ENCODE data around the gene SUMO4.
"Not testable (repeated sequence)": the region's sequence is repeated elsewhere in the genome, so short reads cannot be mapped to it uniquely, and the experiment has no call there.

The SUMO4 gene

GRCh38 chr6:149435919-149436586, 36.0 kb downstream of the SUMO4 start:
- DNase-seq: no peak

DNA sequence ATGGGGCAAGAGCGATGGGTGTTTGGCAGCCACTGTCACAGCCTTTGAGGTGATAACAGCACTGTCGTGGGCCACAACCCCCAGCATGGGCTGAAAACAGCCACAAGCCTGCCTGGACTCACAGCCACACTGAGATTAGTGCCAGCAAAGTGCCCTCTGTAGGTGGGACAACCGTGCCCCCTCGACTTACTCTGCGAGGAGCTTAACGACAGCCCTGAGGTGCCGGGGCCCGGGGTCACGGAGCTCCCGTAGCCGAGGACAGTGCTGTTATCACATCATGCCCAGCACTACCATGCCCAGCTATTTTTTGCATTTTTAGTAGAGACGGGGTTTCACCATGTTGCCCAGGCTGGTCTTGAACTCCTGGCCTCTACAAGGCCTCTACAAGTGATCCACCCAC, 36.6 kb downstream of the SUMO4 start:
- no peak for DNase-seq

- no peak for DNase-seq
Measured at GRCh38 chr6:149437212-149437611, 37.1 kb downstream of the SUMO4 start.

DNA sequence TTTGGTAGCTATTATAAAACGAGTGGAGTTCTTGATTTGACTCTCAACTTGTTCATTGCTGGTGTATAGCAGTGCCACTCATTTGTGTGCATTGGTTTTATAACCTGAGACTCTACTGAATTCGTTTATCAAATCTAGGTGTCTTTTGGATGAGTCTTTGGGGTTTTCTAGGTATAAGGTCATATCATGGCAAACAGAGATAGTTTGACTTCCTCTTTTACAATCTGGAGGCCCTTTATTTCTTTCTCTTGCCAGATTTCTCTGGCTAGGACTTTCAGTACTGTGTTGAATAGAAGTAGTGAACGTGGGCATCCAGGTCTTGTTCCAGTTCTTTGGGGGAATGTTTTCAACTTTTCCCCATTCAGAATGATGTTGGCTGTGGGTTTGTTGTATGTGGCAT, 38.8 kb downstream of the SUMO4 start:
- no peak for DNase-seq

GRCh38 chr6:149439626-149440025, 39.6 kb downstream of the SUMO4 start:
- DNase-seq: no peak

DNA sequence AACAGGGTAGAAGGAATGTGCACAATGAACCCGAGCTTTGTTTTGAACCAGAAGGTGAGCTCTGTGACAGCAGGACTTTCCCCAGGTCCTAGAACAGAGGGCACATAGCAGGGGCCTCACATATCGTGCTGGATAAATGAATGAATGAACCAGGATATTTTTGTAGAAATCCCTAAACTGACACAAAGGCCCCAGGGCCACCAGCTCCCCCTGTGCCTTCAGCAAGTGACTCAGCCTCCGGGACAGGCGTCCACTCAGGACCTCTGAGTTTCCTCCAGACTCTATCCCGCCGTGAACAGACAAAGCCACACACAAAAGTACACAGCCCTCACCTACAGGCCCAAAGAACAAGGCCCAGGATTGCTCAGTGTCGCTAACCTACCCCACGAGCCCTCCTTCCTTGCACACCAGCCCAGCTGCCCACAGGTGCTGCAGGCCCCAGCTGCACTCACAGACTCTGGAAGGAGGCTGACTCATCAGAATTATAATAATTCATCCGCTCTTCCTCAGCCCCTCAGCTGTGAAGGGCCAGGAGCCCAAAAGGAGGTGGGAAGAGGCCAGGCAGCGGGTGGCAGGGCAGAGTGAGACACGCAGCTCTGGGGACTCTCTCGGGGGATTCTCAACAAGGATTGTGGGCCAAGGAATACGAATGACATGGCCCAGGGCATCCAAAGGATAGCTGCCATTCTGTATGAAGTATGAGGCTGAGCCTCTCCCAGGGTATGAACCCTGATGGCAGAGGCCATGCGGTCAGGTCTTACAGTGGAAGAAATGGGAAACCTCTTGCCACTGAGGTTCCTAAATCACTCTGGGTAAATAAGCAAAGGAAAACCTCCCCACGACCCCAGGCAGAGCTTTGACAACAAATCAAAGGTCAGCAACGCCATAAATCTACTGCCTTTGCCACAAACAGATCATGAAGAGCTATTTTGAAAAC, 40.9 kb downstream of the SUMO4 start:
- DNase-seq: no peak

GRCh38 chr6:149441740-149442139, 41.7 kb downstream of the SUMO4 start:
- DNase-seq: no peak

DNA sequence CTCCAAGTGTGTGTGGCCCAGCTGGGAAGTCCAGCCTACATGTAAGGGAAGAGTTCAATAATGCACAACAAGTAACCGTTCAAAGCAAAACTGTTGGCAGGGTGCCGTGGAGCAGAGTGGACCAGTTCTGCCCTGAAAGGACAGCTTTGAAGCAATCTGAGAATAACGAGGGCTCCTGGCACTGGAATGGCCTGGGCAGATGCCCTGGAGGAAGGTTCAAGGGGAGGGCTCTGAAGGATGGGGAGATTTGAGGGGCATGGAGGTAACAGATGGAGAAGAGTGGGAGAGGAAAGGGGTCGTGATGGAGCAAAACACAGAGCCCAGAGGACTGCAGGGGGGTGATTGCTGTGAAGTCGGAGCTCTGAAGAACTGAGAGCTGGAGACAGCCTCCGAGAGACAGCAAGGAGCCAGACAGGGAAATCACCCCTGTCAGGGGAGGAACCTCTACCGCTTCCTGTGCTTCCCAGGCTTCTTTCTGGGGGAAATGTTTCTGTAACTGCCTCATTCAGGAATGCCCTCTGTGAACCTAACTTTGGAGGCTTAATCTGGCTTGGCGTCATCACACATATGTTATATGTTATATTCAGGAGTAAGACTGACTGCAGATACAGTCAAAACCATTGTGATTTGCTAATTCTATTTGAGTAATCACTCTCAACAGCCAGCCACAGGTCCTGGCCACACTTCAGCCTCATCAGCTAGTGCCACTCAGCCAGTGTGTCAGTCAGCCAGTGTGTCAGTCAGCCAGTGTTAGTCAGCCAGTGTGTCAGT, 43.5 kb downstream of the SUMO4 start:
- no peak for DNase-seq

- DNase-seq: not testable (repeated sequence)
Measured at GRCh38 chr6:149444360-149445094, 44.5 kb downstream of the SUMO4 start.

GRCh38 chr6:149445095-149445466, 45.0 kb downstream of the SUMO4 start:
- DNase-seq: no peak

DNA sequence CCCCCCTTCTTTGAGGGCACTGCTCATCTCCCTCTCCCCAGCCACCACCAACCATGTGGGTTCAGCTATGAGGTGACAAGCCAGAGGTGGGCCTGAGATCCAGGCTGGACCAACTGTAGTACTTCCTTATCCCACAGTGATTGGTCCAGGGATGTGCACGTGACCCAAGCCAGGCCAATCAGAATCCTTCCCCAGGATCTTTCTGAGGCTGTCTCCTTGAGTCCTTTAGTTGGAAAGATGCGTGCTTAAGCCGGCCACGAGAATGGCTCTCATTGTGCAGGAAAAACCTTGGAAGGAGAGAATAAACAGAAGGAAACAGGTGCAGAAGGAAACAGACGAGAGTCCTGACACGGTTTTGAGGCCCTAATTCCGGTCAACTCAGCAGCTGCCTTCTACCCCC, 45.5 kb downstream of the SUMO4 start:
- no peak for DNase-seq

DNA sequence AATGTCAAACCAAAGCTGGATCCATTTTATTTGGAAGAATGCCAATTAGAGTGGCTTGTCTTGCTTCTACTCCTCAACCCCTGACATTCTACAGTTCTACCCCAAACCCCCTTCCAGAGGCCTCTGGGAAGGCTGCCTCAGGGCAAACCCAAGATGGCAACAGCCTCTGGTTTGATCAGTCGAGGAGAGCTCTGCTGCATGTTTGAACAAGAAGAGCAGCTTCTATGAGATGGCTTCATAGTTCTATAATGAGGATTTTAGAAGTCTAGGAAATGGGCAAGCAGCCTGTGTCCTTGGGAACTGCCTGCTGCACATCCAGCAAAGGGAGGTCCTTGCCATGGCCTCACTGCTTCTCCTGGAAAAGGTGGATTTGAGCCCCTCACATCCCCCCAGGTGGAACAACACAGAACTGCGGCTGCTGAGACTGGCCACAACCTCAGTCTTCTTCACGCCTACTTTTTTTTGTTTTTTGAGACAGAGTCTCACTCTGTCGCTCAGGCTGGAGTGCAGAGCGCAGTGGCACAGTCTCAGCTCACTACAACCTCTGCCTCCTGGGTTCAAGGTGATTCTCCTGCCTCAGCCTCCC, 46.8 kb downstream of the SUMO4 start:
- DNase-seq: no peak

GRCh38 chr6:149448821-149449453, 48.9 kb downstream of the SUMO4 start:
- DNase-seq: no peak

- DNase-seq: no peak
Measured at GRCh38 chr6:149449831-149450678, 50.0 kb downstream of the SUMO4 start.
